ENCODE measurements around the gene CASZ1. TPM values are rescaled to one million over a fixed set of nuclear protein-coding genes. Genes with fewer than 3 reads are reported as not detected.

The CASZ1 gene
- total RNA-seq, 1 experiment from 2014 or later = 11.1 TPM

DNA sequence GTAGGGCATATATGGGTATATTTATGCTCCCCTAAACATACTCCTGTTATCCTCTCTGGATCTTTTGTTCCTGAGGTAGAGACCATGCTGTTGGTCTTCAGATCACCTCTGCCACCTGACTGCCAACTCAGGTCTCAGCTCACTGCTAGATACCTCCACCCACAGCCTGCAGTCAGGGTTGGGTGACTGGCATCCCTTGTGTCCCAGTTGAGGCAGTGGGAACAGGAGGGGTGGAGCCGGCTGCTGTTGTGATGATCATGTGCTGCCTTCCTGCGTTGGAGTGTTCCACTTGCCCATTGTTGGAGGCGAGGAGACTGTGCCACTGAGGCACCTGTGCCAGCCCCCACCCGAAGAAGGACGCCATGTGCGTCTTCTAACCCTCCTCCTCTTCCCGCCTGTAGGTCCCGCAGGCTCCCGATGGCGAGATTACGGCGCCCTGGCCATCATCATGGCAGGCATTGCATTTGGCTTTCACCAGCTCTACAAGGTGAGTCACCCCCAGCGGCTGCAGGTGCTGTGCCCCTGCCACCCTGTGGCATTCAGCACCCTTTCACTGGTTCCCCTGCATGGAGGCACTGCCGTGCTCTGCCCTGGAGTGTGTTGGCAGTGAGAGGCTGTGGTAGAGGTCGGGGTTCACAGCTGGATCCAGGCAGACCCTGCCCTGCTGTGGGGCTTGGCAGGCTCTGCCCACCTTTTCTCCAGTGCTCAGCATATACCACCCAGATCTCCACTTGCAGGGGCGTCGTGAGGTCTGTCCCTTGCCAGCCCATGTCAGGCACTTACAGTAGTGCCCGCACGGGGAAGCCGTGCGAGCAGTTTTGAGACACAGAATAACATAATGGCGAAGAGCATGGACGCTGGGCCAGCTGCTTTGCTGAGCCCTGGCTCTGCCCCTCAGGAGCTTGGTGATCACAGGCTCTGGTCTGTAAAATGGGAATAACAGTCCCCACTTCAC, 178.2 kb downstream of the CASZ1 start:
- CTCF ChIA-PET = interaction anchor here (0.6 kb wide), 1 partner anchor 42 kb away, joined by 3 read pairs; no protein-coding TSS in a partner anchor
- POLR2A ChIA-PET = no interaction called here
- no peak overlapping the region for H3K27ac Mint-ChIP-seq (ENCODE audit: low read depth, unreplicated experiment)
- DNase-seq (ENCODE audit: unreplicated experiment) = no peak
- no TSS peak for BruUV-seq (replicated peaks)
- intact Hi-C loops (cut with micrococcal nuclease) = no loop called here
- no peaks in the 10 kb centered on the region for H3K4me1 Mint-ChIP-seq (ENCODE audit: insufficient read depth, unreplicated experiment)
- no peaks in the 10 kb centered on the region for H3K9me3 Mint-ChIP-seq (ENCODE audit: unreplicated experiment)
- no peaks in the 10 kb centered on the region for H3K27me3 Mint-ChIP-seq (ENCODE audit: insufficient read depth, unreplicated experiment)
- peaks cover 11% of the 10 kb centered on the region for H3K36me3 Mint-ChIP-seq (ENCODE audit: insufficient read depth, unreplicated experiment)
- no peak overlapping the region for H3K4me3 Mint-ChIP-seq (ENCODE audit: unreplicated experiment)
- TF ChIP-seq, protein P1, sequence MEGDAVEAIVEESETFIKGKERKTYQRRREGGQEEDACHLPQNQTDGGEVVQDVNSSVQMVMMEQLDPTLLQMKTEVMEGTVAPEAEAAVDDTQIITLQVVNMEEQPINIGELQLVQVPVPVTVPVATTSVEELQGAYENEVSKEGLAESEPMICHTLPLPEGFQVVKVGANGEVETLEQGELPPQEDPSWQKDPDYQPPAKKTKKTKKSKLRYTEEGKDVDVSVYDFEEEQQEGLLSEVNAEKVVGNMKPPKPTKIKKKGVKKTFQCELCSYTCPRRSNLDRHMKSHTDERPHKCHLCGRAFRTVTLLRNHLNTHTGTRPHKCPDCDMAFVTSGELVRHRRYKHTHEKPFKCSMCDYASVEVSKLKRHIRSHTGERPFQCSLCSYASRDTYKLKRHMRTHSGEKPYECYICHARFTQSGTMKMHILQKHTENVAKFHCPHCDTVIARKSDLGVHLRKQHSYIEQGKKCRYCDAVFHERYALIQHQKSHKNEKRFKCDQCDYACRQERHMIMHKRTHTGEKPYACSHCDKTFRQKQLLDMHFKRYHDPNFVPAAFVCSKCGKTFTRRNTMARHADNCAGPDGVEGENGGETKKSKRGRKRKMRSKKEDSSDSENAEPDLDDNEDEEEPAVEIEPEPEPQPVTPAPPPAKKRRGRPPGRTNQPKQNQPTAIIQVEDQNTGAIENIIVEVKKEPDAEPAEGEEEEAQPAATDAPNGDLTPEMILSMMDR (IDR thresholded peaks at IDR 0.05; ENCODE audit: unreplicated experiment) = no peak

DNA sequence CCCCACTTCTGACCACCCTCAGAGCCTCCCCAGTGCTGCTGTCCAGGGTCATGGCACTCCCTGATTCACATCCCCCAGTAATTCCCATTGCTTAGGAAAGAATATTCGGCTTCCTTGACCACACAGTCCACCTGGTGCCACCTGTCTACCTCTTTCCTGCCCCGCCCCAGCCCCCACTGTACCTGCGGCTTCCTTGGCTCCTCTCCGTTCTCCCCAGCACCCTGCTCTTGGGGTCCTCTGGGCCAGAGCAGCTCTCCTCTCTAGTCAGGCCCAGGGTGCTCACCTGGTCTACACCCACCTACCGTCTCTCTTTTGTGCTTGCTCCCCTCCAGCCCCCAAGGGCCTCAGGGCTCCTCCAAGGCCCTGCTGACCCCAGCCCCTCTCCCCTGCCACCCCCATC, 179.1 kb downstream of the CASZ1 start:
- no peaks in the 10 kb centered on the region for H3K9me3 Mint-ChIP-seq (ENCODE audit: unreplicated experiment)
- ChIA-PET CTCF (interaction anchor here (0.6 kb wide), 1 partner anchor 43 kb away, joined by 3 read pairs; no protein-coding TSS in a partner anchor), POLR2A (interaction anchor here (0.6 kb wide), 1 partner anchor 18 kb away, joined by 3 read pairs; no protein-coding TSS in a partner anchor)
- H3K4me1 Mint-ChIP-seq (ENCODE audit: insufficient read depth, unreplicated experiment) = no peaks in the 10 kb centered on the region
- TF ChIP-seq, protein P1 (IDR thresholded peaks at IDR 0.05; ENCODE audit: unreplicated experiment) = no peak
- BruUV-seq (replicated peaks) = no TSS peak
- H3K36me3 Mint-ChIP-seq (ENCODE audit: insufficient read depth, unreplicated experiment) = peaks cover 11% of the 10 kb centered on the region
- H3K4me3 Mint-ChIP-seq (ENCODE audit: unreplicated experiment) = no peak overlapping the region
- no peaks in the 10 kb centered on the region for H3K27me3 Mint-ChIP-seq (ENCODE audit: insufficient read depth, unreplicated experiment)
- no peak overlapping the region for H3K27ac Mint-ChIP-seq (ENCODE audit: low read depth, unreplicated experiment)
- intact Hi-C loops (cut with micrococcal nuclease) = no loop called here
- DNase-seq (ENCODE audit: unreplicated experiment) = no peak

DNA sequence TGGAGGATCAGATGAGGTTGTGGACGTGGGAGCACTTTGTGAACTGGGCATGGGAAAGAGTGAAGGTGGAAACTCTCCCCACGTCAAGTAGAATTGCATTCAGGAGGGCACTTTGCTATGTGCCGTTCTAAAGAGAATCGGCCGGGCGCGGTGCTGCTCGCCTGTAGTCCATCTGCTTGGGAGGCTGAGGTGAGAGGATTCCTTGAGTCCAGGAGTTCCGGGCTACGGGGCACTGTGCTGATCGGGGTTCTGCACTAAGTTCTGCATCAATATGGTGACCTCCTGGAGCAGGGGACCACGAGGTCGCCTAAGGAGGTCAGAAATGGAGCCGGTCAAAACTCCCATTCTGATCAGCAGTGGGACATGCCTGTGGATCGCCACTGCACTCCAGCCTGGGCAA, 179.8 kb downstream of the CASZ1 start:
- TF ChIP-seq, protein P1 (IDR thresholded peaks at IDR 0.05; ENCODE audit: unreplicated experiment) = no peak
- intact Hi-C loops (cut with micrococcal nuclease) = no loop called here
- no peaks in the 10 kb centered on the region for H3K9me3 Mint-ChIP-seq (ENCODE audit: unreplicated experiment)
- no peaks in the 10 kb centered on the region for H3K4me1 Mint-ChIP-seq (ENCODE audit: insufficient read depth, unreplicated experiment)
- DNase-seq (ENCODE audit: unreplicated experiment) = no peak
- ChIA-PET POLR2A (interaction anchor here (0.6 to 0.7 kb wide), 2 partner anchors 17 to 19 kb away, joined by 3 read pairs; no protein-coding TSS in a partner anchor), CTCF (no interaction called here)
- H3K27me3 Mint-ChIP-seq (ENCODE audit: insufficient read depth, unreplicated experiment) = no peaks in the 10 kb centered on the region
- H3K36me3 Mint-ChIP-seq (ENCODE audit: insufficient read depth, unreplicated experiment) = peaks cover 11% of the 10 kb centered on the region
- no TSS peak for BruUV-seq (replicated peaks)
- H3K27ac Mint-ChIP-seq (ENCODE audit: low read depth, unreplicated experiment) = no peak overlapping the region
- no peak overlapping the region for H3K4me3 Mint-ChIP-seq (ENCODE audit: unreplicated experiment)

DNA sequence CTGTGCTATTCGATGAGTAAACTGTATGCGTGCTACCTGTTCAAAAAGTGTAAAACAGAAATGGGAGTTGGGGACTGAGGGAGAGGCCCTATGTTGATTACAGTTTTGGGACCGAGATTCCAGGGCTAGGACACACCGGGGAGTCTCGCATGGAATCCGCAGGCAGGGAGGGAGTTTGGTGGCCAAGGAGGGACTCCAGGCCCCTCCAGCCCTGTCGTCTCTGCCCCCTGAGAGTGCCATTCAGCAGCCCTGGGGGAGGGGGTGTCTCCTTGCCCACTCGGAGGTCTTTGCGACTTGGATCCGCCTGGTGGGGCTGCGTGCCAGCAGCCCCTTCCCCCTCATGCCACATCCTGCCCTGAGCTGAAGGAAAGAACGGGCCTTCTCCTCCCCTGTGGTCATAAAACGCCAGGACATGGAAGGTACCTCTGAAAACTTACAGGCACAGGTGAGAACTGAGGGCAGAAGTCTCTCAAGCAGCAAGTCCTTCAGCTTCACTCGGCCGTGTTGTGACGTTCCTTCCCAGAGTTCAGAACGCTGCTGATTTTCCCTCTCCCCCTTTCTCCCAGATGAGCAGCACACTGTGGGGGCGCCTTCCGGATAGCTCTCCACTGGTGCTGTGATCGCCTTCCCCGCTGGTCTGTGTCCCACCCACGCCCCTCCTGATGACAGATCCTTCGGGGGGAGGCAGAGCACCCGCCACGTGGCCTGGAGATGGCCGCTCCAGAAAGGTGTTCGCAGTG, 180.3 kb downstream of the CASZ1 start:
- intact Hi-C loops (cut with micrococcal nuclease) = no loop called here
- no peak overlapping the region for H3K27ac Mint-ChIP-seq (ENCODE audit: low read depth, unreplicated experiment)
- TF ChIP-seq, protein P1 (IDR thresholded peaks at IDR 0.05; ENCODE audit: unreplicated experiment) = no peak
- H3K4me1 Mint-ChIP-seq (ENCODE audit: insufficient read depth, unreplicated experiment) = no peaks in the 10 kb centered on the region
- peaks cover 10% of the 10 kb centered on the region for H3K36me3 Mint-ChIP-seq (ENCODE audit: insufficient read depth, unreplicated experiment)
- BruUV-seq (replicated peaks) = no TSS peak
- no peaks in the 10 kb centered on the region for H3K9me3 Mint-ChIP-seq (ENCODE audit: unreplicated experiment)
- no peak overlapping the region for H3K4me3 Mint-ChIP-seq (ENCODE audit: unreplicated experiment)
- no peaks in the 10 kb centered on the region for H3K27me3 Mint-ChIP-seq (ENCODE audit: insufficient read depth, unreplicated experiment)
- DNase-seq (ENCODE audit: unreplicated experiment) = no peak
- POLR2A ChIA-PET = interaction anchor here (0.7 kb wide), 1 partner anchor 16 kb away, joined by 3 read pairs; no protein-coding TSS in a partner anchor
- CTCF ChIA-PET = no interaction called here

All from MCF 10A (cell line).